HFF-Myc (cell line): ENCODE results near the gene TCERG1L.

ENCODE experiments used
- DNase-seq: peaks from one replicate; pipeline ENCODE4 v3.0.0-alpha.2; 2011; ENCODE audit warnings: low read depth; ENCODE audit errors: extremely low read depth
- H3K4me3 ChIP-seq: replicated peaks from 2 replicates; pipeline ENCODE4 v1.5.1; 2011; ENCODE audit warnings: low read depth, mild to moderate bottlenecking, control low read depth, low read length
- TF ChIP-seq, protein P1 (sequence below): IDR thresholded peaks from 2 replicates; pipeline ENCODE4 v1.5.1; 2012; ENCODE audit warnings: mild to moderate bottlenecking, low read depth, low read length, control low read depth; ENCODE audit errors: missing control alignments

Gene TCERG1L

DNA sequence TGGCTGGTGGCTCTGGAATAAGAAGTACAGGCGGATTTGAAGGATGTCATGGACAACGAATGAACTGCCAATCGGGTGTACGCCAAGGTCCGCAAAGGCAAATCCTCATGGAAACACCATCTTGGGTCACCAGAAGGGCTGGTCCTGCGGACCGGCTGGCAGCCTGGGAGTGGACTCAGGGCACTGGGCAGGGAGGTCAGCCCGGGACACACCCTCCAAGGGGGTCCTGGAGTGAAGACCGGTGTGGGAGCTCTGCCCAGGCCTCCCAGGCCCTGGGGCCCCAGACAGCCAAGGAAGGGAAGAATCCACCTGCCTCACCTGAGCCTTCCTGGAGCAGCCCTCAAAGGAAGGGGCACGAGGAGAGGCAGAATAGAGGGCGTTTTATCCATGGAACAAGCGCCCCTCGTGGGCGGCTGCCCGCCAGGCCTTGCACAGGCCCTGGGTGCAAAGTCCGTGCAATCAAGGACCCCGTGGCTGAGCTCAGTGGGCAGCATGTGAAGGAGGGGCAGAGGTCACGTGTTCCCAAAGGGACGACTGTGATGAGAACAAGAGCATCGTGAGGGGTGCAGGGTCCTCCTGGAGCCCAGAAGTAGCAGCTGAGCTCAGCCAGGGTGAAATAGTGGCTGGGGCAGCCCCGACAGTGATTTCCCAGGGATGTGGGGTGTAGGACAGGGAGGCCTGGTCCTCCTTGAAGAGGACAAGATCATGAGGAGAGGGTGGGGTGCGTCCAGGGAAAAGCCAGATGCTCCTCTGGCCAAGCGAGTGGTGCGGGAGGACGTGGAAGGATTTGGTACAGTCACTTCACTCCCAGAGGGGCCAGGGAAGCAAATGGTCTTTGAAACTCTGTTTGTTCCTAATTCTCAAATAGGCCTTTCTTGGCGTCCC, 105.2 kb downstream of the TCERG1L start:
- DNase-seq, result no peak
- no peak overlapping the region for H3K4me3 ChIP-seq
- TF ChIP-seq, protein P1, sequence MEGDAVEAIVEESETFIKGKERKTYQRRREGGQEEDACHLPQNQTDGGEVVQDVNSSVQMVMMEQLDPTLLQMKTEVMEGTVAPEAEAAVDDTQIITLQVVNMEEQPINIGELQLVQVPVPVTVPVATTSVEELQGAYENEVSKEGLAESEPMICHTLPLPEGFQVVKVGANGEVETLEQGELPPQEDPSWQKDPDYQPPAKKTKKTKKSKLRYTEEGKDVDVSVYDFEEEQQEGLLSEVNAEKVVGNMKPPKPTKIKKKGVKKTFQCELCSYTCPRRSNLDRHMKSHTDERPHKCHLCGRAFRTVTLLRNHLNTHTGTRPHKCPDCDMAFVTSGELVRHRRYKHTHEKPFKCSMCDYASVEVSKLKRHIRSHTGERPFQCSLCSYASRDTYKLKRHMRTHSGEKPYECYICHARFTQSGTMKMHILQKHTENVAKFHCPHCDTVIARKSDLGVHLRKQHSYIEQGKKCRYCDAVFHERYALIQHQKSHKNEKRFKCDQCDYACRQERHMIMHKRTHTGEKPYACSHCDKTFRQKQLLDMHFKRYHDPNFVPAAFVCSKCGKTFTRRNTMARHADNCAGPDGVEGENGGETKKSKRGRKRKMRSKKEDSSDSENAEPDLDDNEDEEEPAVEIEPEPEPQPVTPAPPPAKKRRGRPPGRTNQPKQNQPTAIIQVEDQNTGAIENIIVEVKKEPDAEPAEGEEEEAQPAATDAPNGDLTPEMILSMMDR, result no peak

DNA sequence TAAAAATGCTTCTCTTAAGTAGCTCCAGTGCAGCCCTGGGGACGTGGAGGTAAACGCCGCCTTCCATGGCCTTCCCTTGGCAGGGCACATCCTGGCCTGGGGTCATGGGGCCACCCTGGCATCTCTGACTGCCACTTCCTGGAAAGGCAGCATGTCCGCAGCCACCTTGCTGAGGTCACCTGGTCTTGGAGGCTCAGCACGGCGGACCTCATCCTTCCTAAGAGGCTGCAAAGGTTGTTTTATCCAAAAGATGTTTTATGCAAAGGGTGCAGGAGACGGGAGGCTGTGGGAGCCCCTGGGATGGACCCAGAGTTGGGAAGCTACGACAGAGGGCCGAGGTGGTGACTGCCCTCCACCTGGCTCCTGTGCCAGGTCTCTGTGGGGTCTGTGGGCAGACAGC, 106.0 kb downstream of the TCERG1L start:
- no peak overlapping the region for H3K4me3 ChIP-seq
- DNase-seq, result no peak
- TF ChIP-seq, protein P1, result no peak

DNA sequence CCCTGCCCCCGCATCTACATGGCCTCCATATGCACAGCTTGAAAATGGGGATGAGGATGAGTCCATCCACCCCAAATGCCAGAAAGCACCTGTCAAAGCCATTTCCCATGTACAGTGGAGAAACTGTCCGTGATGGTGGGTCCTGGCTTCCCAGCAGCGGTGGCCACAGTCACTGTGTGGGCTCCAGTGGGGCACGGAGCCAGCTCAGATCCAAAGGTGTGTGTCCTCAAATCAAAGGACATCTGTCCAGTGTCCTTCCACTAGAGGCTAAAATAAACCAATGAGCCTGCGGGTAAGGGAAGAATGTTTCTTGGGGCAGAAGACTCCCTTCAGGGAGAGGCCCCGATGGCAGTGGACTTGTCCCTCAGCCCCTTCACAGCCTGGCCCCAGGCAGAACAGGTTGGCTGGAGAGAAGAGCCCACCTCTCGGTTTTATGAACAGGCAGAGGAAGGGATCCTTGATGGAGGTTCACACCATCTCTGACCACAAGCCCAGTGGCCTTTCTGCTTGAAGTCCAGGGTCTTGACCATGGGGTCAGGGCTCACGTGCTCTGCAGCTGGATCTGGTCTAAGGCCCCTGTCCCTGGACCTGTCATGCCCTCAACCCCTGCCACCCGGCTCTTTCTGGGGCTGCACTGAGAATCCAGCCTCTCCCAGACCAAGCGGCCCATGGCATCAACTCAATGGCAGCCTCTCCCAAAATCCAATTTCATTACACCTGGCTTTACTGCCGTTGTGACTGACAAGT, 106.9 kb downstream of the TCERG1L start:
- H3K4me3 ChIP-seq, result no peak overlapping the region
- DNase-seq, result no peak
- TF ChIP-seq, protein P1, result no peak

DNA sequence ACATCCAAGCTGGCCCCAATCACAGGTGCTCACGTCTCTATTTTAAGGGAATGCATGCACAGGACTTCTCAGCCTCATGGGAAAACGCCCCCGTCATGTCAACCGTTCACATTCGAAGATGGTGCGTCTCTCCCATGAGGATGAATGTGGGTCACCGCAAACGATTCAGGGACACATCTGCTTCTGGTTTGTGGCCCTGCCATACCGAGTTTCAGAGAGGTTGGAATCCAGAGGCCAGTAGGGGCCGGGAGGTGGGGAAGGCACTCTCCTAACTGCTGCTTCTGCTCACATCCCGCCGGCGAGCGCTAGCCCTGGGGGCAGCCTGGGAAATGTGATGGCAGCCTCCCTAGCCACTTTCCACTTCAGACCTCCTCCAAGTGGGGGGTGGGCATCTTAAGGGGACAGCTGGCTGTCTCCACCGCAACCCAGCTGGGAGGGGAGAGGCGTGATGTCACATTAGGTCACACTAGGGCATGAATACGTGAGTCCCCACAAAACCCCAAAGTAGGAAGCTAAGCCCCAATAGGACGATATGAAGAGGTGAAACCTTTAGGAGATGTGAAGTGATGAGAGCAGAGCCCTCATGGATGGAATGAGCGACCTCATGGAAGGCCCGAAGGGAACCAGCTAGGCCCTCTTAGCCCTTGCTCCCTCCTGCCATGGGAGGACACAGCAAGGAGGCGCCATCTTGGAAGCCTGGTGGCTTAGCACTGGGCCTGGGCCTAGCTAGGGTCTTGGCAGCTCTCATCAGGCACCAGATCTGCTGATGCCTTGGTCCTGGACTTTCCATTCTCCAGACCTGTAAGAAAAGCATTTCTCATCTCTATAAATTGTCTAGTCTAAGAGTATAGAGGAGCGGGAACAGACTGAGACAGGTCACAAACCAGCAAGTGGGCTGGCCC, 107.8 kb downstream of the TCERG1L start:
- TF ChIP-seq, protein P1, result no peak
- no peak overlapping the region for H3K4me3 ChIP-seq
- DNase-seq, result no peak

DNA sequence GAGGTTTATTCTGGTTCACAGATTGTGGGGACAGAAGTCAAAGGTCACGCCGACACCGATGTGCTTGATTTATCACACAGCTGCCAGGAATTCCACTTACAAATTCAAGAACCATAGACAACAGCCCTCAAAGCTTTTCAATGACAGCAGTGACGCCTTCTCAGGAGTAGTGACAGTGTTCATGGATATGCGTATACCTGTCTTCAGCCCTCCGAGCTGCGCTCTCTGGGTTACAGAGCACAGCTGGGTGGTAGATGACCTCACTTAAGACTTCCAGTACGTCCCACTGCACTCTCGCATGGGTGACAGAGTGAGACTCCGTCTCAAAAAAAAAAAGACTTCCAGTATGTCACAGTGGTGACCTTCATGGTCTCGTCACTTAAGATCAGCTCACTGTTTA, 108.5 kb downstream of the TCERG1L start:
- H3K4me3 ChIP-seq, result no peak overlapping the region
- DNase-seq, result no peak
- TF ChIP-seq, protein P1, result no peak

DNA sequence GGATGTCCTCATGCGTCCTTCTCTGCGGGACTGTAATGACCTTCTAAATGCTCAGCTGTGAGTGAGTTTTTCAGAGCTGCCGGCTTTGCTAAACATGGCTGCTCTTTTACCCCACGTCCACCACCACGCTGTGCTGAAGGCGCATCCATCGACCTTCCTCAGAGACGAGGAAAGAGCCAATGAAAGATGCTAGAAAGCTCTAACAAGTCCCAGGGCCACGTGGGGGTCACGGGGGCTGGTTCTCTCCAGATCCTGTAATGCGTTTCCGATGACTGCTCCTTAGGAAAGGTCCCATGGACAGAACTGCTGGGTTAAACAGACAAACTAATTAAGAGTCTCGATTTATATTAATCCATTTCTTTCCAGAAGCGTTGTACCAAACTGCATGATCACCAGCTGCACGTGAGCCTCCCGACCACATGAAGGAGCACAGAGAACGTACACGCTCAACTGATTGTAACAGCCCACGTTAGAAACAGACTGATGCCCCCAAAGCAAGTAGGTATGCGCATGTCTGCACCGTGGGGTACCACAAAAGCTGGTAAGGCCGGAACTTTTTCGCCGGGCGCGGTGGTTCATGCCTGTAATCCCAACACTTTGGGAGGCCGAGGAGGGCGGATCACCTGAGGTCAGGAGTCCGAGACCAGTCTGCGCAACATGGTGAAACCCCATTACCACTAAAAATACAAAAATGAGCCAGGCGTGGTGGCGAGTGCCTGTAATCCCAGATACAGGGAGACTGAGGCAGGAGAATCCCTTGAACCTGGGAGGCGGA, 109.6 kb downstream of the TCERG1L start:
- TF ChIP-seq, protein P1, result no peak
- no peak for DNase-seq
- H3K4me3 ChIP-seq, result no peak overlapping the region
